ENCODE data around the gene TMEM63A.
"Not testable (repeated sequence)": the region's sequence is repeated elsewhere in the genome, so short reads cannot be mapped to it uniquely, and the experiment has no call there.

Gene TMEM63A

DNA sequence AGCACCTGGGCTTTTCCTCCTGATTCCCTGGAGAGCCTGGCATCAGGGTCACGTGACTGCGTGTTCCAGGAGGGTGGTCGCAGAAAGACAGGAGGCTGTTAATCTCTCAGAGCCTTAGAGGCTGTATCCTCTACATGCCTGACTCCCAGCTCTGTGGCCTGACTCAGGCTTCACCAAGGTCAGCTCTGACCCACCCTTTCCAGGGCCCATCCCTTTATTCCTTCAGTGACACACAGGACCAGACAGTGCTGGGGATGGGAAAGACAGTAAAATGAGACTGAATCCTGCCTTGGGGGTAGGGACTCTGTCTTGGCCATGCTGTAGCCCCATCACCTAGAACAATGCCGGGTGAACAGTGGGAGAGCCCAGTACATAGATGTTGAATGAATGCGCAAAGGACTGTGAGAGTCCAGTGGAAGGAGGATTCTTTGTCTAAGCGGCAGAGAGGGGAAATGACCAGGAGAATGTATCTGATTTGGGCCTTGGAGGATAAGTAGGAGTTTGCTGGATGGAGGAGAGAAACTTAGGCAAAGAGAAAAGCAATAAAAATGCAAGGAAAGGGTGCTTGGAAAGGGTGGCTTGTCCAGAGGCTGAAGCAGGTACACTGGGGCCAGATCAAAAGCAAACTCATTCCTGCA, 39.3 kb downstream of the TMEM63A start:
- DNase-seq, result no peak

DNA sequence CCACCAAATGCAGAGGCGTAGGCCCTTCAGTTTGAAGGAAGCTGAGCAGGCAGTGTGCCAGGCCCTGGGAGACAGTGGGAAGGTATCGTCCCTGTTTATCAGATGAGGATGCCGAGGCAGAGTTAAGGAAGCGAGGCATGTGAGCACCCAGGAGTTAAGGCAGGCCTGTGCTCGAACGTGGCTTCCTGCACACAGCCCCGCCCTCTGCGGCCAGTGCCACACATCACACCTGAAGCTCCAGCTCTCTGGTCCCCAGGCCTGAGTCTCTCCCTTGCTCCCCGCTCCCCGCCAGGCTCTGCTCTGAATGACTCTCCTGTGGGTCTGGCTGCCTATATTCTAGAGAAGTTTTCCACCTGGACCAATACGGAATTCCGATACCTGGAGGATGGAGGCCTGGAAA, 40.1 kb downstream of the TMEM63A start:
- DNase-seq, result no peak

DNA sequence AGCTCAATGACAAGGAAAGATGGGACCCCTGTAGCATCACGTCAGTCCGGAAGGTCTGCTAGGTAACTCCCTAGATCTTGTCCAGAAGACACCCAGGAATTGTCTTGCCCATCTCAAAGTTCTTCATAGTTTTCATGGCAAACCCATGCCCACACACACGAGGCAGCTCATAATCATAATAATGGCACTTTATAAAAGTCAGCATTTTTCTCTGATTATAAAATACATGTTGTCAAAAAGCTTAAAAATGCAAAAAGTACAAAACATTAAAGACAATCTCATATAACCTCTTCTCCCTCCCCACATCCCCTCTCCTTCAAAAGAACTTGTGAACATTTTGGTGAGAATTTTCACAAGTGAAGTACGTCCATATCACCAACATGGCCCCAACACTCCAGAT, 41.5 kb downstream of the TMEM63A start:
- DNase-seq, result no peak

DNA sequence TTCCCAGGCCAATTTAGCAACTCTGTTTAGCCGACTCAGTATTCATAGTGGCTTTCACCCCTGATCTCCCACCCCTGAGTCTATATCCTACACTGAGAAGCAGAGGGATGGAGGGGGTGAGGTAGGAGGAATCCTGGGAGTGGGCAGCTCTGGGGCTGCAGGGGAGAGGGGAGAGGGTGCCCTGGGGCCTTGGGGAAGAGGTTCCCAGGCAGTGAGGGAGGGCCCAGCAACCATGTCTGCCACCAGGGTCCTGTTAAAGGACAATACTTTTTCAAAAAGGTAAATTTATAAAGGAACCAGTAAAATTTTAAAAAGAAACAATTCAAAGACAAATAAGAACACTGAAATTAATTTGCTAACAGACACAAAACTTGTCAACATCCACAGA, 42.0 kb downstream of the TMEM63A start:
- DNase-seq, result no peak

DNA sequence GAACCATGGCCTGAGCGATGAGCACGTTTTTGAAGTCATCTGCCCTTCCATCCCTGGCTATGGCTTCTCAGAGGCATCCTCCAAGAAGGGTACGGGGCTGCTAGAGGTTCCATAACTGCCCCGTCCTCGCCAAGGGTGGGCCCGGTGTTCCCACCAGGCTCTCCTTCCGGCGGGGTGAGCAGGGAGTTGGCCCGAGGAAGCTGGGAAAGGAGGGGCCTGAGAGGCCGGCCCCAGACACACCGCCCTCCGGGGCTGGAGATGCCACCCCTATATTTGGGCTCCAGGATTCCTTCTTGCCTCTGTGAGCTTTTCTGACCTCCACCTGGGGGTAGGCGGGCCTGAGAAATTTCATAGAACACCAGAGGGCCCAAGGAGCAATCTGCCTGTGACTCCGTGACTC, 43.4 kb downstream of the TMEM63A start:
- DNase-seq, result no peak

DNA sequence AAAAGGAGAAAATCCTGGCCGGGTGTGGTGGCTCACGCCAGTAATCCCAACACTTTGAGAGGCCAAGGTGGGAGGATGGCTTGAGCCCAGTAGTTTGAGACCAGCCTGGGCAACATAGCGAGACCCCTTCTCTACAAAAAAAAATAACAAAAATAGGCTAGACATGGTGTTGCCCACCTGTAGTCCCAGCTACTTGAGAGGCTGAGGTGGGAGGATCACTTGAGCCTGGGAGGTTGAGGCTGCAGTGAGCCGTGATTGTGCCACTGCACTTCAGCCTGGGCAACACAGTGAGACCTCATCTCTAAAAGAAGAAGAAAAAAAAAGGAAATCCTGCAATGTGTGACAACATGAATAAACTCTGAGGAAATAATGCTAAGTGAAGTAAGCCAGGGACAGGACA, 45.9 kb downstream of the TMEM63A start:
- not testable (repeated sequence) for DNase-seq

DNA sequence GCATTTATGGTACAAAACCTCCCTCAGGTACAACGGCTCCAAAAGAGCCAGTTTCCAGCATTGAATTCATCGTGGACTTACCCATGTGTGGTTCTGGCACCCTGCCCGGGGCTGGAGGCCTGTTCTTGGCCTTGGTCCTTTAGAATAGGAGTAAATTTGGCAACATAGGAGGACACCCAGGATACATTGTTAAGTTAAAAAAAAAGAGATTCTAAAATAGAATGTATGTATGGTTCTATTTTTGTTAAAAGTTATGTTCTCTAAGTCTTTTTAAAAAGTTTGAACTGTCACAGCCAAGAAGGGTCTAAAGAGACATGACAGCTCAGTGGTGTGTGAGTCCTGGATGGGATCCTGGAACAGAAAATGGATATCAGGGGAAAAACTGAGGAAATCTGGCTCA, 46.3 kb downstream of the TMEM63A start:
- DNase-seq, result no peak

DNA sequence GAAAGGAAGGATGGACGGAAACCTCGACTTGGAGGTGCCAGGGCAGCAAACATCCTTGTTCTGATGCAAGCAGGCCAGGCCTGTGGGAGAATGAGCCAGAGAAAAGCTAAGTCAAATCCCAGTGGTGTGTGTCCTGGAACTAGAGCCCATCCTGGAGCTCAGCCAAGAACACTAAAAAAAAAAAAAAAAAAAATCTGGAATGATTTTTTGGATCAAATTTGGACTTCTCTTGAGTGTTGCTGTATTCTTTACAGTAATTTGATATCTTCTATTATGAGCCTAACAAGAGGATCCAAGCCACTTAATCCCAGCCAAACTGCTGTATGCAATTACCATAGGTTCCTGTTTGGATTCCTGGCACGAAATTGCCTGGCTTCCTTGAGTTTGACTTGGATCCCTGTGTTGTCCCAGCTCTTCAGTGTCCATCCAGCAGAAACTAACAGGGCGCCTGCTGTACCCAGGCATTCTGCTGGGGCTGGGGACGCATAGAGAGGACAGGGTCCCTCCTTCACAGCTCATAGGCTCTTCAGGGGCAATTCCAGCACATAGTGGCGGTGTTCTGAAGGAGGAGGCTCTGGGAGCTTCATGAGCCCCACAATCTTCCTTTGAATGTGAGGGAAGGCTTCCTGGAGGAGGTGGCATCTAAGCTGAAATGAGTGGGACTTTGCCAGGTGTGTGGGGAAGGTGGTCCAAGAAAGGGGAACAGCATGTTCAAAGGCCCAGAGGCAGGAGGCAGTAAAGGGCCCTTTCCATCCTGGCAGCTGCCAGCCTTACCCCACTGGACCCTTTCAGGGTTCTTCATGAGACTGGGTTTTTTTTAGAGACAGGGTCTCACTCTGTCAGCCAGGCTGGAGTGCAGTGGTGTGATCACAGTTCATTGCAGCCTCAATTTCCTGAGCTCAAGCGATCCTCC, 47.5 kb downstream of the TMEM63A start:
- no peak for DNase-seq

DNA sequence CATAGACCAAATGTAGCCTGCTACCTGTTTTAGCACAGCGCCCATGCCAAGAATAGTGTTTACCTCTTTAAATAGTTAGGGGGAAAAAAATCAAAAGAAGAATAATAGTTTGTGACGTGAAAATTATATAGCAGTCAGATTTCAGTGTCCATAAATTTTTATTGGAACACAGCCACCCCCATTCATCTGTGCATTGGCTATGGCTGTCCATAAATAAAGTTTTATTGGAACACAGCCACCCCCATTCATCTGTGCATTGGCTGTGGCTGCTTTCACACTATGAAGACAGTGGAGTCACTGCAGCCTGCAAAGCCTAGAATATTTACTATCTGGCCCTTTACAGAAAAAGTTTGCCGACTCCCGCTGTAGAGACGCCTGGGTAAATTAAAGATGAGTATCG, 51.3 kb downstream of the TMEM63A start:
- DNase-seq, result no peak

DNA sequence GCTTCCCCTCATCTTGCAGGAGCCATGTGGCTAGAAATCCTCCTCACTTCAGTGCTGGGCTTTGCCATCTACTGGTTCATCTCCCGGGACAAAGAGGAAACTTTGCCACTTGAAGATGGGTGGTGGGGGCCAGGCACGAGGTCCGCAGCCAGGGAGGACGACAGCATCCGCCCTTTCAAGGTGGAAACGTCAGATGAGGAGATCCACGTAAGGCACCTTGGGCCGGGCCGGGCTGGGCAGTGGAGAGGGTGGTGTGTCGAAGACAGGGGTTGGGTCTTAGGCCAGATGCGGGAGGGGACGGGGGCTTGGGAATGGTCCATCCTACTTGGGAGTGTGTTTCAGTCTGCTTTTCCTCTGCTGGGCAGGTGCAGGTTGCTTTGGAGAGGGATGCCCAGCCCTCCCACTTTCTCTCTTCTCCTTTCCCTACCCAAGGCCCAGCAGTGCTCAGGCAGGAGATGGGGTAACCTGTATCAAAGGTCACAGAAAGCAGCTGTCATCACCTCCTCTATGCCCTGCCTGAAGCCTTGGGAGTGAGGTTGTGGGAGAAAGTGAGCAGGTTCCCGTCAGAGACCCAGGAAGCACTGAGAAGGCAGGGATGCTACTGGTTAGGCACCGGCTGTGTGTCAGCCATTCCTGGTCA, 53.4 kb downstream of the TMEM63A start:
- no peak for DNase-seq

DNA sequence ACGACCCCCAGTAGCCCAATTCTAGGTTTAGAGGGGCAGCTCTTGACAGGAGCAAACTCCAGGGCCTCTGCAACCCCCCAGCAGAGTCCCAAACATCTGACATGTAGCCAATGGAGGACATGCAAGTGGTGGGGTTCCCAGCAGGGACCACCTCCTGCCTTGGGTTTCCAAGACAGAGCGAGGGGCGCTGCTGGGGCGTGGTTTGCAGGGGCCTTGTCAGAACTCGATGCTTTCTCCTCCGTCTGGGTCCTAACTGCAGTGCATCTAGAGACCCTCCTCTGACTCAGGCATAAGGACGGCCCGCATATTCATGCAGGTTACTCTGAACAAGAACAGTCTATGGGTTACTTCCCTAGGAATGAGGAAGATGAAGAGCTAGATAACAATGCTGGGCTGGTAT, 55.1 kb downstream of the TMEM63A start:
- no peak for DNase-seq

DNA sequence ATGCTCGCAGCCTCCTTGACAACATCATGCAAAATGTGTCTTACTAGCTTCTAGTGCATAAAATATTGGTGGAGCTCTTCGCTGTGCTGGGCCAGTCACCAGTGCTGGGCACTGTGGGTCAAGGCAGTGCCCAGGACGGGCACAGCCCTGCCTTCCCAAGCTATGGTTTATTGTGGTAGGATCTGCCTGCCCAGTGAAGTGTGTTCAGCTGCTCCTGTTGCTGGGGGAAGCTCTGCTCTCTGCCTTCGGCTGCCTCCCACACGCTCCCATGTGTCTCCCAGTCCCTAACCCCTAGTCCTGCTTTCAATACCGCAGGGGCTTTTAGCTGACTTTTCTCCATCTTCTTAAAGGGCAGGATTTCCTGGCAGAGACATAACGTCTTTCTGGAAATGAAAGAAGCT, 56.6 kb downstream of the TMEM63A start:
- DNase-seq, result no peak

DNA sequence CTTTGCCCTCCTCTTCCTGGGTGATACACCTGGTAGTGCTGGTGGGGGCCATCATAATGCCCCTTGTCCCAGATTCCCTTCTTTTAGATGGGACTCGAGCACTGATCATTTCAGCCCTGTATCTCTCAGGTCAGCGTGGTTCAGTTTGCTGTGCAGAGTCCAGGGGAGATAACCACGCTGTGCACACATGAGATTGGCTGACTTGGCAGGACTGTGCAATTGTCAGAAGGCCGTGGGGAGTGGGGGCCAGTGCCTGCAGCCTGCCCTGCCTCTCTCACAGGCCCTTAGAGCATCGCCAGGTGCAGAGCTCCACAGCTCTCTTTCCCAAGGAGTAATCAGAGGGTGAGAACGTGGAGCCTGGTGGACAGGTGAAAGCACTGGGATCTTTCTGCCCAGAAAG, 57.1 kb downstream of the TMEM63A start:
- DNase-seq, result no peak

DNA sequence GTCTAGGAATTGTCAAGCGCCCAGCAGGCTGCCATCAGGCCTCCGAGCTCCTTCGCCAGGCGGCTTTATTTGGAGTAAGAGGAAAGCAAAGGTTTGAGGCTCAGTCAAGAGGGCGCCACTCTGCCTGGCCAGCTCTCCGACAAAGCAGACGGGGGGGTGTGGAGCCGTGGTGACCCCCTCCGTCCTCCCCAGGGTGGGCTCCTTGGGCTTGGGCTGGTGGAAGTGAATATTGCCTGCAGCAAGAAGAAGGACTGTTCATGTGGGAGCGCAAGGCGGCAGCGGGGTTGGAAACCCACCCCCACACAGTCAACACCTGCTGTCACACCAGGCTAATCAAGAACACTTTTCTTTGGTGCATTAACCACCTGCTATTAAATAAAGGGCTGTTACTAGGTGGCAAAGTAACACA, 57.6 kb downstream of the TMEM63A start:
- no peak for DNase-seq

DNA sequence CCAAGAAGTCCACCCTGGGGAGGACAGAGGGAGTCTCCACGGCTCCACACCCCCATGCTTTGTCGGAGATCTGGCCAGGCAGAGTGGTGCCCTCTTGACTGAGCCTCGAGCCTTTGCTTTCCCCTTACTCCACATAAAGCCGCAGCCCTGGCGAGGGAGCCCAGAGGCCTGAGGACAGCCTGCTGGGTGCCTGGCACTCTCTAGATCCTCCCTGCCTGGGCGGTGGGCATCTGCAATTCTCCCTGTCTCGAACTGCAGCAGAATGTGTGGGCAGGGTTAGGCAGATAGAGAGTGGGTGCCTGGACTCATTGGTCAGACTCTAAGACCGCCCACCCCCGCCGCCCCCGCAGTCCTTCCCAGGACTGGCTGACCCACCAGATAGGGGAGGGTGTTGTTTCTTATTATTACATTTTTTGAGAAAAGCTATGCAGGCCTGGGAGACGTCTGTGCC, 58.3 kb downstream of the TMEM63A start:
- DNase-seq, result no peak

DNA sequence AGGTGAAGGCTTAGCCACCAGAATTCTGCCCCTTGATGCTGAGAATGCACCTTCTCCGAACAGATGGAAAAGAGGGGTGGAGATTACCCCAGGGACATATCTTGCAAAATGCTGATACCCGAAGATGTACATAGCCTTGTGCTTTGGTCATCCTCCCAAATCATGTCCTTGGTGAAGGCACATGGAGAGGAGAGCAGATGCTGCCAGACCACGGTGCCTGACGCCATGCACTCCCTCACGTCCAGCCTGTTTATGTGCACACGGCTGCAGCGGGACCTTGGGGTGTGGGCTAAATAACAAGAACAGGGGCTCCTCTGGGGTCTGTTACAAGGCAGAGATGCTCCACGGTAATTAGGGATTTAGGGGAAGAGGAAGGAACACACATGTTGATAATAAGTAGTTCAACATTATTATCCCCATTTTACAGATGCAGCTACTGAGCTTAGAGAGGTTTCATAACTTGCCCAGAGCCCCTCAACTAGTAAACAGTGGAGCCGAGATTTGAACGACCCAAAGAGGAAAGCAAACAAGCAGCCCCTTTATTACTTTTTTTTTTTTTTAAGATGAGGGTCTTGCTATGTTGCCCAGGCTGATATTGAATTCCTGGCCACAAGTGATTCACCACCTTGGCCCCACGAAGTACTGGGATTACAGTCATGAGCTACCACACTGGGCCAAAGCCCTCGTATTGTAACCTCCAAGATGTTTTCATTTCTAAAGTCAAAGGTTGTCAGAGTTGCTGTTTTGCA, 59.4 kb downstream of the TMEM63A start:
- no peak for DNase-seq

DNA sequence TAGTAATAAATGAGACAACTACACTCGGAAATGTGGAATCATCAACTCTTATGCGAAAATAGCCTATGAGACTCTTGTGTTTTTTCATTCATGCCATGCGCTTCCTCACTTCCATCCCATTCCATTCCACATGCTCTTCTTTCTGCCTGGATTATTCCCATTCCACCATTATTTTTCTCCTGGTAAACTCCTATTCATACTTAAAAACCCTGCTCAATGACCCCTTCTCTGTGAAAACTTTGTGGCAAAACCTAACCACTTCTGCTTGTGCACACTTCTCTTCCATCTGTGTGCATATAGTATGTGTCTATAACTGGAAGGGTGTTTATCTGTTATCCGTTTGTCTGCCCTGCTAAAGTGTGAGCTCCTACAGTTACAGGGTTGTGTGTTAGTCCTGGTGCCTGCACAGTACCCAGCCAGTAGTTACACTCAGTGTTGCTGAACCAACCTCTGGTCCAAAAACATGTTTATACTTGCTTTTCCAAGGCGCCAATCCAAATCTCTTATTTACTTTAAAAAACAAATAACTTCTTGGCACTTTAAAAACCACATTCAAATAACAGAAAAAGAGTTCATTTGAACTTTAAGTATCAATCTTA, 61.6 kb downstream of the TMEM63A start:
- no peak for DNase-seq

DNA sequence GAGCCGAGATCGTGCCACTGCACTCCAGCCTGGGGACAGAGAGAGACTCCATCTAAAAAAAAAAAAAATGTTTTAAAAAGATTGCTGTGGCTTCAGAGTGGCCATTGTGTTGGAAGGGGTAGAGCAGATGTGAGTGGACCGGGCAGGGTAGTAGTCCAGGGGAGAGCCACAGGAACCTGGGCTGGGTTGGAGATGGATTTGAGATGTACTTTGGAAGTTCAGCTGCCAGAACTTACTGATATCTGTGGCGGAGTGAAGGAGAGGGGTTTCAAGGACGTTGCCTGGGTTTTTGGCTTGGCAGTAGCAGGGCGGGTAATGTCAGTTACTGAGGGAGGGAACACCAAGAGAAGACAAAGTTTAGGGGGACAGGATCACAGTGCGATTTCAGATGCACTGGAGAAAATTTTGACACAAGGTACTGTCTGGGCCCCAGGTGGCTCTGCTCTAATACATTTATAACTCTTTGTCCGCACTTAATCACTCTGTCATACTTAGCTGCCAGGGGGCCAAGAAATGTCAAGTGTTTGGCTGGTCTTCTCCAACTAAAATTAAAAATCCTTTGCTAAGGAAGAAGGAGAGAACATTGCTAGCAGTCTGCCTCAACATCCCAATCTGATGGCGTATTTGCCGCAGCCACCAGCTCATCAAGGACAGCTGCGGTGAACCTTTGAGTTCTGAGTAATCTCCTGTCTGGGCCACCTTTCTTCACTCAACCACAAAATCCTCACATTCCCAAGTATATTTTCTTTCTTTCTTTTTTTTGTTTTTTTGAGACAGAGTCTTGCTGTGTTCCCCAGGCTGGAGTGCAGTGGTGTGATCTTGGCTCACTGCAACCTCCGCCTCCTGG, 62.6 kb downstream of the TMEM63A start:
- no peak for DNase-seq

DNA sequence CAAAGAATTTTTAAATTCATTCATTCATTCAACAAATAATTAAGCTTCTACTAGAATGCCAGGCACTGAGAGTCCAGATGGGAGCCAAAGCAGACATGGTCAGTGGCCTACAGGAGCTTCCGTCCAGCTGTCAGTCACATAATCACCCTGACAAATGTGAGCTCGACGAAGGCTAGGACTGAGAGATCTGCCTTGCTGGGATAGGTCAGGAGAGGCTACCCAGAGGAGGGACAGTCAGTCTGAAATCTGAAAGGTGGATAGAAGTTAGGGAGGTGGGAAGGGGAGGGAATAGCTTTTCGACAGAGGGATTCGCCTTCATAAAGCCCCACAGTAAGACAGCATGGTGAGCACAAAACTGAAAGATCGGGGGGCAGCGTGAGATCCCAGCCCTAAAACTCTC, 64.0 kb downstream of the TMEM63A start:
- DNase-seq, result no peak

DNA sequence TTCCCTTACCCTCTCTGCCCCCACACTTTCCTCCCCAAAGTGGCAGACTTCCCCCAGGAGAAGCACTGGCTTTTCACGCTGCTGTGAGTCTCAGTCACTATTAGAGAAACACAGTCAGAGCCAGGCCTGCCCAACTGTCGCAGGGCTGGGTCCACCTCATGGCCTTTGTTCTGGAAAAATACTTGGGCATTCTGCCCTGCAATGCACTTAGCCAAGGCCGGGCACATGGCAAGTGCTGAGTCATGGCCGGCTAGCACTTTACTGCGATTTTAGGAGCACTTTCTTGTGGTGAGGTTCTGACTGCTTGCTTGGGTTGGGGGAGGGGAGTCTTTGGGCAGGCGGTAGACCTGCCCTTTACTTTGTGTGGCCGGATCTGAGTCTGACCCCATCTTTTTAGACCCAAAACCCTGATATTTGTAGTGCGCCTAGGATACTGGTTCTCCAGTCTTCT, 64.5 kb downstream of the TMEM63A start:
- DNase-seq, result no peak

DNA sequence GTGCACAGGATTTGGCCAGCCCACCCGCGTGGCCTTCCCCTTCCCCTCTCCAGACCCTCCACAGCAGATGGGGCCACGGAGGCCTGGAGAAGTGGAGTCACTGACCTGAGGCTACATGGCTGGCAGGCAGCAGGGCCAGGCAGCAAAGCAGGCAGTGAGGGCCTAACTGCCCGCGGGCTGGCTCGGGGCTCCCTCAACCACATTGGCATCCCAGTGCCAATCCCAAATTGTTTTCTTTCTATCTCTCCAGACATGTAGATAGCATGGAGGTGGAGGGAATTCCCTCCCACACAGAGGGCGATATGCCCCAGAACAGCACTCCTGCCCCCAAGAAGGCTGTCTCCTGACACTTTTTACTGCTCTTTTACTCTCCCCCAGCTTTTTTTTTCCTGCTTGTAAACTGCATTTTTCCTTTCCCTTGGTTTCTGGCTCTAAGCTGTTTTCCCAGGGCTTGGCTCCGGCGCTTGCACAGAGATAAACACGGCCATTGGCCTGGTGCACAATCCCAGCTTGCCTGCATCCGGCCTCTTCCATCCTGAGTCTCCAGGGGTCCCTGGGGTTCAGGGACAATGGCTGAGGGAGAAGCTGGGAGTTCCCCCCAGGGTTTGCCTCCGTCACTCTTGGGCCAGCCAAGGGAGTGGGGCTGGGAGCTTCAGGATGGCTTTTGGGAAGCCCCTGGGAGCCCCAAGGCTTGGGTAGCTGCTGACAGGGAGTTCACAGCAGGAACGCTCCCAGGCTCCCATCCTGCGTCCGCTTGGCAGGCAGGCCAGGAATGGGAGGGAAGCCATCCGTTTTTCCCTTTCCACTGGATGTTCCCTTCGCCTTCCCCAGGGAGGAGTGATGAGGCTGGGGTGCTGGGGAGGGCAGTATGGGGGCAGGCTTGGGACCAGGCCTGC, 65.3 kb downstream of the TMEM63A start:
- no peak for DNase-seq

All from activated gamma-delta T cell treated with Interleukin-2 at 50 U/mL for 16 hours (primary cell).